HG03442 (cell line): ENCODE data around the gene FLT1.
A peak's percentile ranks its signal among the peaks of the same experiment; 100 is the strongest.

ENCODE experiments used
- ATAC-seq: cut with Tn5 transposase; IDR thresholded peaks from one replicate; pipeline ENCODE4 v1.9.1; 2021; ENCODE audit warnings: mild to moderate bottlenecking, moderate library complexity; ENCODE audit not compliant: unreplicated experiment

Gene FLT1

DNA sequence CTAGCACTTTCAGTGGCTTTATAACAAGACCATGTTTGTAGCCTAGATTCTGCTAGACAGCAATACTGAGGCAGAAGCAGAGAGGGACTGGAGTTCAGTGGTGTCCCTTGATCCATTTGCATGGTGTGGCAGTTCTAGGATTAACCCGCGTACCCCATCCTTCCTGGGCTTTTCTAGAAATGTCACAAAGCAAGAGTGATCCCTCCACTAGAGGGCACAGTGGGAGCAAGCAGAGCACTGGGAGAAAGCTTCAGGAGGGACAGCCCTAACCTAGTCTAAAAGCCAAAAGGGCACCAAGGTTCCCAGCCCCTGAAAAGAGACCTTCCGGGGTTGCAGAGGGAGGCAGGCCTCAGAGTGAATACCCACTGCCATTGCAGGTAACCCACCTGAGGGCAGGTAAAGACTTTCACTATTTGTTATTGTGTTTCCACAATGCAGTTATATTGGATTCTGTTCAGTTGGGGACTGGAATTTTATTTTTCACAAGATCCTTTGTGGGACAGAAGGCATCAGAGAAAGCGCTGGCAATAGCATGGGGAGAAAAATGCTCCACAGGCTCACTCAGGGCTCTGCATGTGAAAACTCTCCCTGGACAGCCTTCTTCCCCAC, 170.6 kb downstream of the FLT1 start:
- no peak for ATAC-seq

DNA sequence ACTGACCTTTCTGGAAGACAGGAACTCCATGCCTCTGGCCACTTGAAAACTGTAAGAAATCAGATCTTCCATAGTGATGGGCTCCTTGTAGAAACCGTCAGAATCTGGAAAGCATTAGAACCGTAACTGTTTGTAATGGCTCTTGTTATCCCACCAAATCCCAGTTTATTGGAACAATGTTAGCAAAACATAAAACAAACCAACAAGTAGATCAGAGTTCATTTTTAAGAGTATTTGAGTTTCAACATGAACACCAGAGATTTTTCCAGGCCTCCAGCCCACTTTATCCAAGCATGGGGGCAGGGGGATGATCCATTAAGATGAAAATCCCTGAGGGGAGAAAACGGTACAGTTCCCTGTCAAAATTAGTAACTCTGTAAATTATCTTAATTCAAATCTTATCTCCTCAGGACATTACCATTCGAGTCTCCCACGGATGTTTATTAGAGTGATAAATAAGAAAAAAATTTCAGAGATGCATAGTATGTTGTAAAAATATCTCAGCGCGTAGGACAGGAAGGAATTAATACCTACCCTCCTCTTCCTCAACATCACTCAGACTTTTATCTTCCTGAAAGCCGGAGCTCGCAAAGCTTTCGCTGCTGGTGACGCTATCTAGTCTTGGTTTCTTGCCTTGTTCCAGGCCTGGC, 172.5 kb downstream of the FLT1 start:
- ATAC-seq = no peak

DNA sequence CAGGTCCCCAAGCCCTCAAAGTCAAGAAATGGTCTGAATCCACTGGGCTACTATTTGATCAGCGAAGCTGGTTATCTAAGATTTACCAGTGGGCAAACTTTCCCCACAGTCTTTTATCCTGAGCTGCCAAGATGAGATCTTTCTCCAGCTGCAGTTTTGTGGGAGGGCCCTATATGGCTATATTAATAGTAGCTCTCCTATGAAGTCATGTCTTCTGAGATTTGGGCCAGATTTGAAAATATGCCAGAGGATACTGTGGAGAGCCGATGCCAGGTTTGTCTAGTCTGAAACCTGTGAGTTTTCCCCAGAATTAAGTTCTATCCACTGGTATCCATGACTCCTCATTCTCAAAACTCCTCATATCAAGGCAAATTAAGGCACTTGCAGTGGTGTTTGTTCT, 173.2 kb downstream of the FLT1 start:
- ATAC-seq = no peak

DNA sequence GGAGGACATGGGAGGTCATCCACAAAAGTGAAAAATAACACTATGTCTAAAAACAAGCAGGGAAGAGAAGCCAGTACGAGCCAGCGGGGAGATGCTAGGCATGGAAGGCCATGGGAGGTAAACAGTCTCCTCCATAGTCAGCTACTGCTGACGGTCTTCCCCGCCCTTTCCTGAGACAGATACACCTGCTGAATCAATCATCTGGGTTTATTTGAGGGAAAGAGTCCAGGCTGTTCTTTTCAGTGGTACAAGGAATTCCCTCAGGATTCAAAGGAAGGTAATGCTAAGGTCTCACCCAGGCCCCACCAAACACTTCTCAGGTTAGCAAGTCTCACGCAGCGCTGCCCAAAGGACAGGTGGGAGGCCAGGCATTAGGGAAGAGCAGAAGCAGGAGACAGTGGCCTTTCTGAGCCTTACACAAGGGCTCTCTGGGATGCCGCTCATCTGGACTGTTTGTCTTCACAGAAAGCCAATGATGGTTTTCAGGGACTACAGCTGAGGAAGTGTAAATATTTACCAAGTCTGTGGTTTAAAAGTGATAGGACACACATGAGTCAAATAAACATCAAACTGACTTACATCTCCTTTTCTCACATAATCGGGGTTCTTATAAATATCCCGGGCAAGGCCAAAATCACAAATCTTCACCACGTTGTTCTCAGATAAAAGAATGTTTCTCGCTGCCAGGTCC, 173.9 kb downstream of the FLT1 start:
- ATAC-seq = no peak

DNA sequence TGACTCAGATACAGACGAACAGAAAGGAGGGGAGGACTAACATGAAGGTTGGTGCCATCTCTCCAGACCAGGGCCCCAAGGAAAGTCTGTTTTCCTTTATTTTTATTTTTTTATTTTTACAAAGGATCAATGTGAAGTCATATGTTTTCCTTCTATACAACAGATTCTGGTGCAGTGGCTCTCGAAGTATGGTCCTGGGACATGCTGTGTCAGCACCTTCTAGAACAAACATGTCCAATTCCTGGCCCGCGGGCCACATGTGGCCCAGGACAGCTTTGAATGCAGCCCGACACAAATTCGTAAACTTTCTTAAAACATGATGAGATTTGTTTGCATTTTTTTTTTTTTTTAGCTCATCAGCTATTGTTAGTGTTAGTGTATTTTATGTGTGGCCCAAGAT, 174.7 kb downstream of the FLT1 start:
- ATAC-seq = no peak

DNA sequence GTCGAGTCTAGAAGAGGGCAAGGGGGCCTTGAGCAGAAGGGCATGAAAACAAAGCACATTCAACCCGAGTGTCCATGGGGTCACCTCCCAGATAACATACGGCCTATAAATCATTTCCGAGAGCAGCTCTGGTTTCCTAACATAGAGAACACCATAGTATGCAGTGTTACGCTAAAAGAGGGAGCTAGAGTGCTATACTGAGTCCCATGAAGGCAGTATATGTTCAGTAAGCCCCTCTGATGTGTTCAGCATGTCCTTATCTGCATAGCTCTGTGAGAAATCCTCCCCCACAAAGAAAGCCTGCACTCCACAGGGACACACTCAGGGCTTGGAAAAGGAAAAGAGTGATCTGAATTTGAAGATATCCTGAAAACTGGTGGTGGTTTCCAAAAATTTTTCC, 175.4 kb downstream of the FLT1 start:
- no peak for ATAC-seq

DNA sequence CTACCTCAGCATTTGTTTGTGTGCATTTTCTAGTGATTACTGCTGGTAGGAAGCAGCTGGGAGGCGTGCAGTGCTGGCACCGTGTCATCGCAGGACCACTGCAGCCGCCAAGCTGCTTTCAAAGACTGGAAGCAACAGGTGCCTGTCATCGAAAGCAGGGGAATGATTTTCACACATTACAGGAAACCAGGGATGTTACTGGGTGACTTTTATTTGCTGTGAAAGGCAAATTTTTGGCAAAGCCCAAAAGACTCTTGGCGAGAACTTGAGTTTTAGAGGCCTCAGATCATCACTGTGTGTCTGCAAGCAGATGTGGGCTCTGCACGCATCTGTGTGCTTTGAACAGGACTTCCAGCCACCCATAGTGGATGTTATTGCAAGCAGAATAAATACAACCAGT, 176.4 kb downstream of the FLT1 start:
- no peak for ATAC-seq

DNA sequence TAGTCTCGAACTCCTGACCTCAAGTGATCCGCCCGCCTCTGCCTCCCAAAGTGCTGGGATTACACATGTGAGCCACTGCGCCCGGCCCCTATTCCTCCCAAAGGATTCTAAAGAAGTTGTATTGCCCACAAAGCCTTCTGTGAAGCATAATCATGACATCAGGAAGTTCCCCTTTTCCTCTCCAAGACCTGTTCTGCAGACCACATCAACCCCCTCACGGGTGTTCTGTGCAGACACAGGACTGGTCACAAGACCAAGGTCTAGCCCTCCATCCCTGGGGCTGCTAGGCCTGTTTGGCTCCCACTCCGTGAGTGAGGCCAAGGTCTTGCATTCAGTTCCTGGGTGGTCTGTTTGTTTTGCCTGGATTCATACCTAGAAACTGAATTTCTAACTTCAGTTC, 178.1 kb downstream of the FLT1 start:
- no peak for ATAC-seq

DNA sequence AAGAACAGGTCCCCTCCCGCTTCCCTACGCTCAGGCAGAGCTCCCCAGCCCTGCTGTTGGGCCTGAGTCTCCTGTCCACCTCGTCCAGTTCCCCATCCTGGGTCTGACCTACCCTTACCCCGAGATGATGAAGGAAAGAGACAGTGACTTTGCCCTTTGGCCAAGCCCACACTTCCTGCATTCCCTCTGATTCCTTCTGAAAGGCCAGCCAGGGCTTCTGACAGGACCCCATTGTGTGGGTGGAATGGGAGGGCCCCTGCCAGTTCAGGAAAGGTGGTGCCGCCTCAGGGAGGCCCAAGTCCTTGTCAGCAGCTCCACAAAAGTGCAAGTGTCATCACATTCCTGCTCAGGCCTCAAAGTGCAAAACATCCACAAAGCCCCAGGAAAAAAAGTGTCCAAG, 178.8 kb downstream of the FLT1 start:
- ATAC-seq = no peak

DNA sequence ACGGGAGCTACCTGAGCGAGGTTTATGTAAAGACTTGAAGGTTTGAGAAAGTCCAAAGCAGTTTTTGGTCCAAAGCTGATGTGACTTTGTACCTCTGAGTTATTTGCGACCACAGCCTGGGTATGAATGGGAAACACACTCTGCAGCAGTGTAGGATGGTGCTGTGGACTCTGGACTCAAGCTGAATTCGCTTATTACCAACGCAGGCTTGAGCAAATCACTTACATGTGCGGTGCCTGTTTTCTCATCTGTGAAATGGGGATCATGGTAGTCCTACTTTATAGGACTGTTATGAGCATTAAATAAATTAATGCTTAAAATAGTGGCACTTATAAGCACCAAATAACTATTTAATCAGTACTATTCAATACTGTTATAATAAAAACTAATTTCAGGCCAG, 180.0 kb downstream of the FLT1 start:
- ATAC-seq = no peak

DNA sequence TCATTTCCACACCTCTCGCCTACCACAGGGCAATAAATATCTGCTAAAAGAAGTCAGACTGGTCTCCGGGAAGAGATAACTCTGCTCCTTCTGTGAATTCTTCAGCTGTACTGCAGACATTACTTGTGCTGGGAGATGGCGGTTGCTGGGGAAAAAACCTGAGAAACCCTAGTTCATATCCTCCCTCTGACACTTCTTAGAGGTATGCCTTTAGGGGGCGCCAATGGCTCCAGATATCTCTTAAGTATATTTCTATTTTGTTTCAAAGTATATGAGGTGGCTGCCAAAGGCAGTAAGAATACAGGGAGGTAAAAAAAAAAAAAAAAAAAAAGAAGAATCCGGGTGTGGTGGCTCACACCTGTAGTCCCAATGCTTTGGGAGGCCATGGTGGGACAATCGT, 181.3 kb downstream of the FLT1 start:
- no peak for ATAC-seq

DNA sequence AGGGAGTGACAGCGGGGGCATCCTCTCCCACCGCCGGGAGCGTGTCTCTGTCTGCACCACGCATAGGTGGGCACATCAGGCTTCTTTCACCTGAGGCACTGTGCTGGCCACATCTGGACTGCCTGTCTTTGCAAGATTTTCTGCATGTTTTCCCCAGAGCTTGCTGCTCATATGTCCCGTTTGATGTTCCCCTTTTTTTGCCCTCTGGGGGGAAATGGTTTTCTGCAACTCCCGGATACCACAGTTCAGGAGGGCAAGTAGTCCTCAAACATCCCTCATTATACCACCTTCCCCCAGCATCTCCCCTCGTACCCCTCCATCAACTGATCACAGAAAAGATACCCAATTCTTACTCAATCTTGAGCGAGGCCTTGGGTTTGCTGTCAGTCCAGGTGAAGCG, 188.6 kb downstream of the FLT1 start:
- no peak for ATAC-seq

DNA sequence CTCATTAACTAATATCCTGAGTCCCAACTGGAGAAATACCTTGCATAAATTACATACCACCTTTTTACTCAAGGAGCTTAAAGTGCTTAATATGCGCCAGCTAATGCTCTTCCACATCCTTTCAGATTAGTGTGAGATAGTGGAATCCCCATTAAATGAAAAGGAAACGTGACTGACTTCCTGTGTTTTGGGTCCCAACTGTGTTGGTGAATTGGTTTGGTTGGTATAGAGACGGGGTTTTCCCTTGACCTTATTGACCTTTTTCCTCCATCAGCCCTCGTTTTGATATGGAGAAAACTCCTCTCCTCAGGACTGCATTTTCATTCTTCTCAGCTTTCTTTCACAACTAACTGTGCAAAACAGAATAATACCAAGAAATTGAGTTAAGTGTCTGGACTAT, 193.1 kb downstream of the FLT1 start:
- ATAC-seq = no peak

DNA sequence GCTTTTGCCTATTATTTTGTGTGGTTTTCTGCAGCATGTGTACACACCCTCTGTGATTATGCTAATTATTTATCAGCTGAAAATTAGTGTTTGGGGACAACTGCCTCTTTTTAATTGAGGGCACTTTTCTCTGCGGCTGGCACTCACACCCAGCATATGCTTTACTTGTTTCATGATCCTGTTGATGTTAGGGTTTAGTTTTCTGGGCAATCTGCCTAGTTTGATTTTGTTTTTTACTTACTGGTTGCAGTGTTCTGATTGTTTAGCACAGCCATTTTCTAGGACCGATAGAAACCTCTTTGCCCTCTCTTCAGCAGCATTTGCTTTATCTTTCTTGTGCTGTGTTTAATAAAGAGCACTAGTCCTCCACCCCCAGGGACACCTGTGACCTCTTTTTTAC, 195.0 kb downstream of the FLT1 start:
- ATAC-seq = no peak

DNA sequence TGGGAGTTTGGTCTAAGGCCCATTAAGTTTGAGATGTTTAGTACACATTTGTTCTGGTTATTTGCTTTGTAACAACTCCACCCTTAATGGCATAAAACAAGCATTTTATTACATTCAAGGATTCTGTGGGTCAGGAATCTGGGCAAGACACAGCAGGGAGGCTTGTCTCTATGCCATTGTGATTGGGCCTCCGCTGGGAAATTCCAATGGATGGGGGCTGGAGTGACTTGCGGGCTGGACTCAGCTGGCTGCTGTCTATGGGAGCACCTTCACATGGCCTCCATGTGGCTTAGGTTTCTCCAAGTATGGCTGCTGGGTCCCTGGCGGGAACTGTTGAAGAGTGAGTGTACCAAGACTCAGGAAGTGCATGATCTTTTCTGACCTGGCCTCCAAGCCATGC, 197.6 kb downstream of the FLT1 start:
- ATAC-seq = no peak

DNA sequence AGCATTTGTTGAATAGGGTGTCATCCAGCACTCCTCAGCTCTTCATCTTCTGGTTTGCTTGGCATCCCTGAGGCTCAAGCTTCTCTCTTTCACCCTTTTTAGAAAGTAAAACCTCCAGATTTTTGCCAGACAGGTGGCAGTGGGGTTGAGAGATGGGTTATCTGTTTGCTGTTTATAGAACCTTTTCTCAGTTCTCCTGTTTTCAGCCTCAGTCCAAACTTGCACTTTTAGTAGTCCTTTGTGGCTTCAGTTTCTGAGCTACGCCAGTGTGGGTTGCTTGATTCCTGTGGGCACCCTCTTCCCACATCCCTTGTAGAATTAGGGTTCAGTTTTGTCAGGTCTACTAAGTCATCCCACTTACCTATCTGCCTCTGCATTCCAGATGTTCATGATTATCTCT, 208.7 kb downstream of the FLT1 start:
- peak; percentile 49 for ATAC-seq

DNA sequence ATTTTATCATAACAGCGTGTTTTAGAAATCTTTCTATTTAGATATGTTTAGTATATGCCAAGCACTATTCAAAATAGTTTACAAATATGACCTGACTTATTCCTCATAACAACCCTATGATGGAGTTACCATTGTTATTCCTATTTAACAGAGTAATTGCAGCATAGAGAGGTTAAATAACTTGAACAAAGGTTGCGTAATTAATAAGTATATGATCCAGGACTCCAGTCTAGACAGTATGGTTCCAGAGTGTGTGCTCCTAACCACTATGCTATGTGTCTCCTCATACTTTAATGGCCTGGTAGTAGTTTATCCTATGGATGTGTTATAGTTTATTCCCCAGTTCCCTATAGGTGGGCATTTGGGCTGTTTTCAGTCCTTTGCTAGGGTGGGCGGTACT, 211.3 kb downstream of the FLT1 start:
- no peak for ATAC-seq

DNA sequence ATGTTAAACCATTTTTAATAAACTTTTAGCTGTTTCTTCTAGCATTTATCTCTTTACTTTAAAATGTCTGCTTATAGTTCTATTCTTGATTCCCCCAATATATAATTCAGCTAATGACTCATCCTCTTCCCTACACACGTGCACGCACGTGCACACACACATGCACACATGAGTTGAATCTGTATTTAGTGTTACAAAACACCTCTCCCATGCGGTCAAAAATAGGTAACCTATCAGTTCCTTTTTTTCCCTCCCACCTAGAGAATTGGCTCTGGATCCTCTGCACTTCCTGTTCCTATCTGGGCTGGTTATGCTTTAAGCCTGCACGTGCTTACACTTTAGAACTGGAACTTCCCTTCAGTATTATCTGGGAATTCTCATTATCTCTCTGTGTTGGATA, 212.5 kb downstream of the FLT1 start:
- ATAC-seq = no peak

DNA sequence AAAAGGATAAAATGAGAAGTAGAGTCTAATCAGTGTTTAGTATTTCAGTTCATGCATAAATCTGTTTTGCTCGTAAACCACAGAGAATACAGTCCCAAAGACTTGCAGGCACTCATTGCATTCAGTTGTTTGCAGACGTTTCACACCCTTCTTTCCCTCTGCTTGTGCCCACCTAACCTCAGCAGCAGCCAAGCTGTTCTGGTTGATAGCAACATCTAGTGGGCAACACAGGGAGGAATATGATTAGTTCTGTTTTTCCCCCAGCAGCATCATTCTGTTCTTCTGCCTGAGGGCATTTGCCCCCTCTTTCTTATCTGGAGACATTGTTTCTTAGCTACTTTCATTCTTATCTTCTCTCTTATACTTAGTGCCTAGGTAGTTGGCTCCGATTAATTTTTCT, 221.0 kb downstream of the FLT1 start:
- ATAC-seq = no peak

DNA sequence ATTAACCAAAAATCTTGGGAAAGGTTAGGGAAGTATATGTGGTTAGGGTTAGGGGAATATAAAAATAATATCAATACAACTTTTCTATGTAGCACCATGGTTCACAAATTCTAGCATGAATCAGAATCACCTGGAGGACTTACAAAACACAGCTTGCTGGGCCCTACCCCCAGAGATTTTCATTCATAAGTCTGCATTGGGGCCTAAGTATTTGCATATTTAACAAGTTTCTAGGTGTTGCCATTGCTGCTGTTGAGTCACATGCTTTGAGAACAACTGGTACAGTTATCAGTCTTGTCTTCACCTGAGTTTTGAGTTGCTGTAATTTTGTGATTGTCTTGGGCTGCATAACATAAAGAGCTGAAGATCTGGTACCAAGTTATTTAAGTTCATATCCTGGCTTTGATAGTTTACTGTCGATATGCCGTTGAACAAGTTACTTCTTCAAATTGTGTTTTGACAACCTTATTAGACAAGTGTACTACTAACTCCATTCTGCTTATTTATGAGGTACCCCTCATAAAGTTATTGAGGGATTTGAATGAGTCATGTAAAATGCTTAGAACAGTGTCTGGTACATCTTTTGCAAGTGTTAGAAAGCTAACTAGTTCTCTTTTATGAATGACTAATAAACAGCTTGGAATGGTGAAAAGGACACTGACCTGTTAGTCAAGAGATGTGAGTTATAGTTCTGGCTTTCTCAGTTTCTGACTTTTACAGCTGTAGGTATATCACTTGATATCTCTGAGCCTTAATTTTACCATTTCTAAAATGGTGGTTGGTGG, 223.7 kb downstream of the FLT1 start:
- no peak for ATAC-seq

DNA sequence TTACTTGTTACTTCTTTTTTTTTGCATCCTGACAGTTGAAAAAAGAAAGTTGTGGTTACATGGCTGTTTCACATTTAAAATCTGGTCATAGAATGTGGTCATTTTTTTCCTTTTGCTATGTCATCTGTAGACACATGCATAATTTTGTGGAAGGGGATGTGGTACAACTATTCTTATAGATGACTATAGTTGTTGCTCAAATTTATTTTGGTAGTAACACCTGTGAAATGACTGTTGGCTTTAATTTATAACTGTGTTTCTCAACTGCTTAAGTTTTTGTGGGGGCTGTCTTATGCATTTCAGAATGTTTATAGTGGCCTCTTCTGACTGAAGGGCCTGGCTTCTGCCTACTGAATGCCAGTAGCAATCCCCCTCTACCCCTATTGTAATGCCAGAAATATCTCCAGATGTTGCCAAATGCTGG, 226.1 kb downstream of the FLT1 start:
- peak; percentile 98 for ATAC-seq

DNA sequence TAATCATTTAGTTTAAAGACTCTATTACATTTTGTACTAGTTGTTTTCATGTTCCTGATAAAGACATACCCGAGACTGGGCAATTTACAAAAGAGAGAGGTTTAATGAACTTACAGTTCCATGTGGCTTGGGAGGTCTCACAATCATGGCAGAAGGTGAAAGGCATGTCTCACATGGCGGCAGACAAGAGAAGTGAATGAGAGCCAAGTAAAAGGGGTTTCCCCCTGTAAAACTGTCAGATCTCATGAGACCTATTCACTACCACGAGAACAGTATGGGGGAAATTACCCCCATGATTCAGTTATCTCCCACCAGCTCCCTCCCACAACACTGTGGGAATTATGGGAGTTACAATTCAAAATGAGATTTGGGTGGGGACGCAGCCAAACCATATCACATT, 227.4 kb downstream of the FLT1 start:
- ATAC-seq = no peak
